Measurements from ENCODE around the gene CA5A. TPM values are rescaled to one million over a fixed set of nuclear protein-coding genes. Genes with fewer than 3 reads are reported as not detected.
"Not testable (repeated sequence)": the region's sequence is repeated elsewhere in the genome, so short reads cannot be mapped to it uniquely, and the experiment has no call there.

CA5A gene
- total RNA-seq, 4 donors from 2014 or later, result not detected

DNA sequence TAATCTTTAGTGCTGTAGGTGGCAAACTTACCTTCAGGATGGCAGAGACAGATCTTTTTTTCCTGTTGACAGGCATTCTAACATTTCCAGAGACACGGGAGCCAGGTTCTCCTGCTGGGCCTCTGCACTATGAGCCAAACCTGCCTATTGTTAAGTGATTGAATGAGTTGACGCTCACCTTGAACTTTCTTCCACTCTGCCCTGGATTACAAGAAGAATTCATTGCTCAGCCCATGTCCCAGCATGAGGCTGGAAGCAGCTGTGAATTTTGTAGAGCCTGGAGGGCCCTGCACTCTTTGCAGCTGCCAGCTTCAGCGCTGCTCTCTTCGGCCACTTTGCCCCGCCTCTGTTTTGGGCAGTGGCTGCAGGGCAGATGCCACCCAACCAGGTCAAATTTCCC, 57.6 kb downstream of the CA5A start:
- in situ Hi-C loops (cut with MboI; ENCODE audit: low pct_ligation_motif_present in 1 of 4, low pct_unique_long_range_greater_than_20kb in 1 of 4, low sequenced_read_pairs in 3 of 4) (loop anchor here in 2 of 4 donors (10.0 kb wide), 1 partner anchor 94 kb away; no protein-coding TSS in a partner anchor), intact Hi-C loops (cut with DNase I; ENCODE audit: low total_unique reads) (no loop called here)
- Histone ChIP-seq H3K4me3 (no peak overlapping the region), H3K9me3 (no peaks in the 10 kb centered on the region), H3K27me3 (peaks cover 37% of the 10 kb centered on the region), H3K36me3 (no peaks in the 10 kb centered on the region), H3K27ac (no peak overlapping the region), H3K4me1 (no peaks in the 10 kb centered on the region)
- 63 to 65% methylated on average over 4 to 5 of the region's 5 CpGs for WGBS, 2 donors (ENCODE audit: low coverage in 1 of 2)
- TF ChIP-seq POLR2A (IDR thresholded peaks at IDR 0.05), result no peak
- no peak for TF ChIP-seq EP300 (IDR thresholded peaks at IDR 0.05; ENCODE audit: low read depth)
- no peak for TF ChIP-seq CTCF (IDR thresholded peaks at IDR 0.05)
- TF ChIP-seq POLR2AphosphoS5 (IDR thresholded peaks at IDR 0.05), result no peak
- no peak for DNase-seq

GRCh38 chr16:87877942-87878507, 58.3 kb downstream of the CA5A start:
- DNase-seq, result no peak
- no peaks in the 10 kb centered on the region for H3K4me1 ChIP-seq
- TF ChIP-seq CTCF (IDR thresholded peaks at IDR 0.05), result no peak
- no peak for TF ChIP-seq POLR2AphosphoS5 (IDR thresholded peaks at IDR 0.05)
- TF ChIP-seq POLR2A (IDR thresholded peaks at IDR 0.05), result no peak
- TF ChIP-seq EP300 (IDR thresholded peaks at IDR 0.05; ENCODE audit: low read depth), result no peak
- 63 to 79% methylated on average over 2 to 19 of the region's 19 CpGs for WGBS, 2 donors (ENCODE audit: low coverage in 1 of 2)
- intact Hi-C loops (cut with DNase I; ENCODE audit: low total_unique reads), result no loop called here
- H3K27ac ChIP-seq, result no peak overlapping the region
- peaks cover 34% of the 10 kb centered on the region for H3K27me3 ChIP-seq
- H3K36me3 ChIP-seq, result no peaks in the 10 kb centered on the region
- no peaks in the 10 kb centered on the region for H3K9me3 ChIP-seq
- H3K4me3 ChIP-seq, result no peak overlapping the region
- in situ Hi-C loops (cut with MboI; ENCODE audit: low pct_ligation_motif_present in 1 of 4, low pct_unique_long_range_greater_than_20kb in 1 of 4, low sequenced_read_pairs in 3 of 4), result loop anchor here in 2 of 4 donors (10.0 kb wide), 1 partner anchor 93 kb away; no protein-coding TSS in a partner anchor

DNA sequence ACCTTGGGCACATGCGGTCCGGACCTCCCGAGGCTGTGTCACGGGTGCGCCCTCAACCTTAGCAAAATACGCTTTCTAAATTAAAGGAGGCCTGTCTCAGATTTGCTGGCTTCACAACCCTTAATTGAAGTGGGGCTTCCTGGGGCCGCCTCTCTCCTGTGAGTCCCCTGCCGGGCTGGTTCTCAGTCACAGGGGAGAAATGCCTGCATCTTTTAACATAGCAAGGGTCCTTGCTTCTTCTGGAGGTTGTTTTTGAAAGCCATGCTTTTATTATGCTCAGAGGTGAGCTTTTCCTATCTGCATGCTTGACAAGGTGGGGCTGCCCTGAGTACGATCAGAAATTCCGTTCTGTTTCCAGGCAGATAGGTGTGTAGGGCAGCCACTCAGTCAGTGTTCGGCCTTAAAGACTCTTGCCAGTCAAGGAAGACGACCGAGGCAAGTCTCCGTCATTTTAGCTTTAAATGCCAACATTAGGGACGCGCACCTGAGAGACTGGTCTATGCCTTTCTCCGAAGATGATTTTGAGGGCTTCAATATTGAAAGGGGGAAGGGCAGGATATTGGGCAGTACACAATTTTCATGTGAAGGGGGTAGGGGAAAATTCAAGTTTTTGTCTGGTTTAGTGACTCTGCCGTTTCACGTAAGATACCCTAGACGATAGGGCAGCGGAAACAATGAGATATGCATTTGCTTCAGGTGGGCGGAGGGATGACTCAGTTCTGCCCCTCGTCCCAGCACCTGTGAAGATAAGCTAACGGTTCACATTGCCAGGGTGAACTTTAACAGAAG, 61.5 kb downstream of the CA5A start:
- DNase-seq, result no peak
- H3K4me3 ChIP-seq, result no peak overlapping the region
- H3K4me1 ChIP-seq, result peaks cover 0 to 7% (median 4%) of the 10 kb centered on the region in 4 donors

DNA sequence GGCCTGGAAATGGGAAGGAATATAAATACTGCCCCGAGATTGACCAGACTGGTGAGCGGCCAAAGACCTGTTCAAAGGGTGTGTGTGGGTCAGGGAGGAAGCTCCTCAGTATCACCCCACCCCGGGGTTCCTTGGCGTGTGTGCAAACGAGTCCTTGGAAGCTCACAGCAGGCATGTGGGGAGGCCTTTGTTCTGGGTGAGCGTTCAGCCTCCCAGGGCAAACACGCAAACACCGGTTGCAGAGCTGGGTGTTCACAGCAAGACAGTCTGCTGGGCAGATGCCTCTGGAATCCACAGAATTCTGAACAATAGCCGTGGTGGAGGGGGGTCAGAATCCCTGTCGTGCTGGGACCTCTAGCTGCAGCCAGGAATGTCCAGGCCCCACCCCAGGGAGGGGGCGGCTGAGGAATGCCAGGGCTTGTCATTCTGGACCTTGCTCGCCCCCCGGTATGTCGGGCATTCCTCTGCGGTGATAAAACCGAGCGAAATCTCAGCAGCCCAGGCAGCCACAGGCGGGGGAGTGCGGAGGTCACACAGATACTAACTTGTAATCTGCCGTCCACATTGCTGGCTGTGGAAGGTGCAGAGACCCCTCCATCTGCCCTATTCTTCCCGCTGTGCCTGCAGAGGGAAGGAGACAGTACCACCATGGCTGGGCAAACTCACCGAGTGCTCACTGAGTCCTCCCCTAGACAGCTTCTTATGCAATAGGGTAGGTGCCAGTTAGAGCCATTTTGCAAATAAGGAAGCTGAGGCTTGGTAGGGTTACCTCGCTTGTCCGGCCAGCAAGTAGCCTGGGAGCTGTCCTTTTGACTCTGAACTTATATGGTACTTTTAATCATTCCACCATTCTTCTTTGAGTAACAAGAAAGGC, 65.7 kb downstream of the CA5A start:
- DNase-seq, H3K9me3 ChIP-seq, H3K4me3 ChIP-seq, H3K36me3 ChIP-seq: not testable (repeated sequence)
- intact Hi-C loops (cut with DNase I; ENCODE audit: low total_unique reads) (loop anchor here (1.0 kb wide), 1 partner anchor 92 kb away; no protein-coding TSS in a partner anchor), in situ Hi-C loops (cut with MboI; ENCODE audit: low pct_ligation_motif_present in 1 of 4, low pct_unique_long_range_greater_than_20kb in 1 of 4, low sequenced_read_pairs in 3 of 4) (loop anchor here in 2 of 4 donors (10.0 kb wide), 1 partner anchor 86 kb away; no protein-coding TSS in a partner anchor)
- H3K27me3 ChIP-seq, result peaks cover 18% of the 10 kb centered on the region
- 70 to 75% methylated on average over 2 to 16 of the region's 24 CpGs for WGBS, 2 donors (ENCODE audit: low coverage in 1 of 2)
- peaks cover 0 to 29% (median 18%) of the 10 kb centered on the region in 4 donors for H3K4me1 ChIP-seq
- peak overlapping the region; percentile 33 to 78 (median 56) for H3K27ac ChIP-seq

More for the DNA sequence above, 61.5 kb downstream of the CA5A start:
- 60 to 68% methylated on average over 10 to 24 of the region's 24 CpGs for WGBS, 2 donors (ENCODE audit: low coverage in 1 of 2)
- Histone ChIP-seq H3K9me3 (no peaks in the 10 kb centered on the region), H3K27ac (no peak overlapping the region), H3K36me3 (no peaks in the 10 kb centered on the region), H3K27me3 (peaks cover 29% of the 10 kb centered on the region)
- no peak for TF ChIP-seq CTCF (IDR thresholded peaks at IDR 0.05)
- no peak for TF ChIP-seq EP300 (IDR thresholded peaks at IDR 0.05; ENCODE audit: low read depth)
- TF ChIP-seq POLR2AphosphoS5 (IDR thresholded peaks at IDR 0.05), result no peak
- TF ChIP-seq POLR2A (IDR thresholded peaks at IDR 0.05), result no peak
- in situ Hi-C loops (cut with MboI; ENCODE audit: low pct_ligation_motif_present in 1 of 4, low pct_unique_long_range_greater_than_20kb in 1 of 4, low sequenced_read_pairs in 3 of 4), result loop anchor here in 2 of 4 donors (10.0 kb wide), 1 partner anchor 90 kb away; no protein-coding TSS in a partner anchor
- intact Hi-C loops (cut with DNase I; ENCODE audit: low total_unique reads), result no loop called here

DNA sequence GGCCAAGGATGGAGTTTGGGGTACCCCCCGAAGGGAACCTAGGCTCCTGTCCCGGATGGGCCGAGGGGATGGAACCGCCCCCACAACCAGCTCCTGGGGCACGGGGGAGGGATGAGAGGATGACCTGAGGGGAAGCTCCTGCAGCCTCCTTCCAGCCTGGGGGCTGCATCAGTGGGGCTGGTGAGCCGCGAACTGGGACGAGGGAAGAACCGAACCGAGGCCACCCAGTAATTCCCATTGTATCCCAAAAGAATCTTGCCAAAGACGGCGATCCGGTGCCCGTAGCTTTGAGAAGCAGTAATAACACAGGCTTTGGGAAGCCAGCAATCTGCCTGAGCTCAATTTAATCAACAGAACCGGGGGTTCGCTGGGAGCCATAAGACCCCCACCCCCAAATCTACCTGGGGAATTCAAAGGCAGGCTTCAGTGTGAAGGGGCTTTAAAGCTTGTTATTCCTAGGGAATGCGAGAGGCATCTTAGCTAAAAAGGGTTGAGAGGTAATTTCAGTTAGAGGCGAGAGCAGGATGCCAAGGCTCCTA, 66.4 kb downstream of the CA5A start:
- not testable (repeated sequence) for H3K36me3 ChIP-seq, H3K9me3 ChIP-seq, H3K4me3 ChIP-seq, DNase-seq
- Histone ChIP-seq H3K27ac (peak overlapping the region; percentile 33 to 78 (median 56)), H3K4me1 (peaks cover 0 to 29% (median 18%) of the 10 kb centered on the region in 4 donors), H3K27me3 (peaks cover 13% of the 10 kb centered on the region)
- intact Hi-C loops (cut with DNase I; ENCODE audit: low total_unique reads), result loop anchor here (5.0 kb wide), 1 partner anchor 483 kb away; no protein-coding TSS in a partner anchor
- in situ Hi-C loops (cut with MboI; ENCODE audit: low pct_ligation_motif_present in 1 of 4, low pct_unique_long_range_greater_than_20kb in 1 of 4, low sequenced_read_pairs in 3 of 4), result loop anchor here in 2 of 4 donors (10.0 kb wide), 1 partner anchor 85 kb away; no protein-coding TSS in a partner anchor
- WGBS, 2 donors (ENCODE audit: low coverage in 1 of 2), result 87 to 93% methylated on average over 4 to 16 of the region's 18 CpGs

Measured in transverse colon (tissue), 4 donors.